ENCODE measurements around the gene JADE2.
A peak's percentile ranks its signal among the peaks of the same experiment; 100 is the strongest.
"Not testable (repeated sequence)": the region's sequence is repeated elsewhere in the genome, so short reads cannot be mapped to it uniquely, and the experiment has no call there.

The JADE2 gene

DNA sequence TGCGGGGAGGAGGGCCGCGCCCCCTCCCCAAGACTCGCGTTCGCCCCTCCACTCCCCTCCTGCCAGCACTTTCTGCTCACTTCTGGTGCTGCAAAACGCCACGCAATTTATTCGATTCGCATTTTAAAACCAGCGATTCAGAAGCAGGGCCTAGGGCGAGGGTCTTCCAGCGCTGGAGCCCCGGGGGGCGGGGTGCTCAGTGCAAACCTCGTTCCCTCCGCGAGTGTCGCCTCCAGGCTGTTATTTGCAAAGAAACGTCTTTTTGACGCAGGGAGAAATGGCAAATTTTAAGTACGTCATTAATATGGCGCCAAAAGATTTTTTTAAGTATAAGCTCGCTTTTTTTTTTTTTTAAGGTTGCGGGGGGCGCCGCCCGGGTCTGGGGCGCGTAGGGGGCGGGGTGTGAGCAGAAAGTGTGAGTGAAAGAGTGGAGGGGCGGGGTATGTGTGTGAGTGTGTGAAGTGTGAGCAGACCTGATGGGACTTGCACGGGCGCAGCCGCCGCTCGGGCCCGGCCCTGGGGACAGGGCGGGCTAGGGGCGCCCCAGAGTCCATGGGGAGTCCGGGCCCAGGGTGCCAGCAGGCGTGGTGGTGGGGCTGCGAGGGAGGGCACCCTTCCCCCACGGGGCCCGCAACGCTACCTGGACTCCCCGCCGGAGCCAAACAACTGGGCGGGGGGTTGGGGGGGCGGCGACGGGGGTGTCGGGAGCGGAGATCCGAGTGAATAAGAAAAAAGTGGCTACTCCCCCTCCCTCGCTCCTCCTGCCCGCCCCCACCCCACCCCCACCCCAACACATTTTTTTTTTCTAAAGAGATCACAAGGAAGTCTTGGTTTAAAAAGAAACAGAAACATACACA, at the start of gene JADE2:
Gene JADE2, plus strand, starts transcription at position 845 of the 857 bp plus-strand sequence. CDS start 10,188 bp downstream, outside the sequence.
- peak within 1 kb of the TSS; percentile 95 for H2AFZ ChIP-seq (ENCODE audit: low read depth, low read length)
- H3K27me3 ChIP-seq (ENCODE audit: insufficient read depth, low read length) = peaks cover 41% of the 10 kb centered on the region
- H3K4me3 ChIP-seq (ENCODE audit: low read length) = peak within 1 kb of the TSS; percentile 62
- H3K9me3 ChIP-seq (ENCODE audit: low read length) = no peaks in the 10 kb centered on the region
- H3K4me1 ChIP-seq (ENCODE audit: insufficient read depth, low read length) = peaks cover 18% of the 10 kb centered on the region
- H3K36me3 ChIP-seq (ENCODE audit: insufficient read depth, low read length) = no peaks in the 10 kb centered on the region

DNA sequence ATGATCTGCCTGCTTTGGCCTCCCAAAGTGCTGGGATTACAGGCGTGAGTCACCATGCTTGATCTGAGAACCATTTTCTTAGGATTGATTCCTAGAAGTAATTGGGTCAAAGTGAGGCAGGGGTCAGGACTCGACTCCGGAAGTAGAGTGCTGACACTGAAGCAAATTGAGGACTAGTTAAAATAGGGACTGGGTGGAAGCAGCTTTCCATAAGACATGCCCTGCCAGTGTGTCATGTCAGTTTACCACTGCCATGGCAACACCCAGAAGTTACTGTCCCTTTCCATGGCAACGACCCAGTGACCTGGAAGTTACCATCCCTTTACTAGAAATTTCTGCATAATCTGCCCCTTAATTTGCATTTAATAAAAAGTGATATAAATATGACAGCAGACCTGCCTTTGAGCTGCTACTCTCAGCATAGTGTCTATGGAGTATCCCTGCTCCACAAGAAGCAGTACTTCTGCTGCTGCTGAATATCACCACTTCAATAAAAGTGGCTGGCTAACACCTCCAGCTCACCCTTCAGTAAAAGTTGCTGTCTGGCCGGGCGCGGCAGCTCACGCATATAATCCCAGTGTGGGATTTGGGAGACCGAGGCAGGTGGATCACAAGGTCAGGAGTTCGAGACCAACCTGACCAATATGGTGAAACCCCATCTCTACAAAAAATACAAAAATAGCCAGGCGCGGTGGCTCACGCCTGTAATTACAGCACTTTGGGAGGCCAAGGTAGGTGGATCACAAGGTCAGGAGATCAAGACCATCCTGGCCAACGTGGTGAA, 47.8 kb upstream of the JADE2 start:
- Histone ChIP-seq H3K27me3 (ENCODE audit: insufficient read depth, low read length) (no peaks in the 10 kb centered on the region), H3K36me3 (ENCODE audit: insufficient read depth, low read length) (no peaks in the 10 kb centered on the region), H2AFZ (ENCODE audit: low read depth, low read length) (no peak overlapping the region), H3K4me1 (ENCODE audit: insufficient read depth, low read length) (no peaks in the 10 kb centered on the region), H3K9me3 (ENCODE audit: low read length) (no peaks in the 10 kb centered on the region), H3K4me3 (ENCODE audit: low read length) (no peak overlapping the region)

DNA sequence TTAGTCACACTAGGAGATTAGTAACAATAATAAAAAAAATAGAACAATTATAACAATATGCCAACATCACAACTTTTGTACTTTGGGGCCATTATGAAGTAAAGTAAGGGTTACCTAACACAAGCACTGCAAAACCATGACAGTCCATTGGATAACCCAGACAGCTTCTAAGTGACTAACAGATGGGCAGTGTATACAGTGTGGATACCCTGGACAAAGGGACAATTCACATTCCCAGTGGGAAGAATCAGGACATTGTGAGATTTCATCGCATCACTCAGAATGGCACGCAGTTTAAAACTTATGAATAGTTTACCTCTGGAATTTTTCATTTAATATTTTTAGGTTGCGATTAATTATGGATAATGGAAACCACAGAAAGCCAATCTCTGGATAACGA, 45.6 kb upstream of the JADE2 start:
- Histone ChIP-seq H3K27me3 (ENCODE audit: insufficient read depth, low read length) (no peaks in the 10 kb centered on the region), H3K4me1 (ENCODE audit: insufficient read depth, low read length) (no peaks in the 10 kb centered on the region), H3K9me3 (ENCODE audit: low read length) (no peaks in the 10 kb centered on the region), H3K4me3 (ENCODE audit: low read length) (no peak overlapping the region), H3K36me3 (ENCODE audit: insufficient read depth, low read length) (no peaks in the 10 kb centered on the region), H2AFZ (ENCODE audit: low read depth, low read length) (no peak overlapping the region)

DNA sequence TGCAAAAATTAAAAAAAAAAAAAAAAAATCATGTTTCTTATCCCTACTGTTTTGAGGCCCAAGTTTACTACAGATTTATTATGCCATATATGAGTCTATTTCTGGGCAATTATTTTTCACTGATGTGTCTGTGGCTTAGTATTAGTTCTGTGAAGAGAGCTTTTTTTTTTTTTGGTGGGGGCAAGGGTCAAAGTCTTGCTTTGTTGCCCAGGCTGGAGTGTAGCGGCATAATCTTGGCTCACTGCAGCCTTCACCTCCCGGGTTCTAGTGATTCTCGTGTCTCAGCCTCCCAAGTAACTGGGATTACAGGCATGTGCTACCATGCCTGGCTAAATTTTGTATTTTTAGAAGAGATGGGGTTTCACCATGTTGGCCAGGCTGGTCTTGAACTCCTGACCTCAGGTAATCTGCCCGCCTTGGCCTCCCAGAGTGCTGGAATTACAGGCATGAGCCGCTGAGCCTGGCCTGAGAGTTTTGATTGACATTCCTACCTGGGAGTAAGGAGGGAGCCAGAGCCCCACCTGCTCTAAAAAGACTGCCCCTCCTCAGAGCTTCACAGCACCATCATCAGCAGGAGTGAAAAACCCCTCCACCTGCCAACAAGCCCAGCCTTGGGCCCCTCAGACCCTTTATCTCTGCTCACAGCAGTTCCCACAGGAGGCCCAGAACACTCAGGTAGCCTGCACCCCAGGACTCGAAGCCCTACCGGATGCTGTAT, 36.1 kb upstream of the JADE2 start:
- H3K4me1 ChIP-seq (ENCODE audit: insufficient read depth, low read length) = no peaks in the 10 kb centered on the region
- no peaks in the 10 kb centered on the region for H3K9me3 ChIP-seq (ENCODE audit: low read length)
- no peak overlapping the region for H2AFZ ChIP-seq (ENCODE audit: low read depth, low read length)
- no peaks in the 10 kb centered on the region for H3K36me3 ChIP-seq (ENCODE audit: insufficient read depth, low read length)
- no peak overlapping the region for H3K4me3 ChIP-seq (ENCODE audit: low read length)
- H3K27me3 ChIP-seq (ENCODE audit: insufficient read depth, low read length) = peaks cover 8% of the 10 kb centered on the region

DNA sequence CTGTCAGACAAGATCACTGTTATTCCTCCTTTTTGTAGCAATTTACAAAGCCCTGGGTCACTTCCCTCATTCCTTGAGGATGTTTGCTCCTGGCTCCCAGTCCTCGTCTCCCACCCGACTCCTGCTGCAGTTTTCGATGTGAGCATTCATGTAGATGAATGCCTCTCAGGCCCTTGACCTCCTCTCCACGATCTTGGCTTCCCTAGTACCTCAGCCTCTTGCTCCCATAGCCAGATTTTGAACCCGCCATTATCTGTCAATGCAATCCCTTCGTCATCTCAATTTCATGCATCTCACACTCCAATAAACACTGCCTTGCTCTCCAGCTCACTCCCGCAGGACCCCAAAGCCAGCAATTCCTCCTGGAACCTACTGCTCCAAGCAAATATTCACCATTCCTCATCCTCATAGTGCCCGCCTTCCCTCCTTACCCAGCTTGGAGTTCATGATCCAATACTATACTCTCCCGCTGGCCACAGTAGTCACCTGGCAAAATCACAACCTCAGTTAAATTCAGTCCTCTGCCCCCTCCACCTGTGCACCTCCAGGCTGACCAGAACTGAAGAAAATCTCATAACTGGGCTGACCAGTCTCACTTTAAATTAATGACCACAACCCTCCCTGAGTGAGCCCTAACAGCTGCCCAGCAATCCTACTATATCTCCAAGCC, 35.1 kb upstream of the JADE2 start:
- no peak overlapping the region for H2AFZ ChIP-seq (ENCODE audit: low read depth, low read length)
- H3K36me3 ChIP-seq (ENCODE audit: insufficient read depth, low read length) = no peaks in the 10 kb centered on the region
- H3K9me3 ChIP-seq (ENCODE audit: low read length) = no peaks in the 10 kb centered on the region
- H3K4me3 ChIP-seq (ENCODE audit: low read length) = no peak overlapping the region
- no peaks in the 10 kb centered on the region for H3K4me1 ChIP-seq (ENCODE audit: insufficient read depth, low read length)
- peaks cover 8% of the 10 kb centered on the region for H3K27me3 ChIP-seq (ENCODE audit: insufficient read depth, low read length)

DNA sequence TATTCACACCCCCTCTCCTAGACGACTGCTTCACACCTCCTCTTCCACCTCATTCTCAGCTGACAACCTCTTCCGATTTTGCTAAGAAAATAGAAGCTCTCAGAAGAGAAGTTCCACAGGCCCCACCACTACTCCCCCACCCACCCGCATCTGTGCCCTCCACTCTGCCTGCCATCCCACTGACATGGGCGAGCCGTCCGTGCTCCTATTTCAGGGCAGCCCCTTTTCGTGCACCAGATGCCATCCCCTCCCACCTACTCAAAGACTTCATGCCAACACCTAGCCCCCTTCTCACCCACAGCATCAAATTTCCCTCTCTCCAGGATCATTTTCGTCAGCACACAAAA, 34.6 kb upstream of the JADE2 start:
- Histone ChIP-seq H3K27me3 (ENCODE audit: insufficient read depth, low read length) (peaks cover 8% of the 10 kb centered on the region), H2AFZ (ENCODE audit: low read depth, low read length) (no peak overlapping the region), H3K36me3 (ENCODE audit: insufficient read depth, low read length) (no peaks in the 10 kb centered on the region), H3K9me3 (ENCODE audit: low read length) (no peaks in the 10 kb centered on the region), H3K4me1 (ENCODE audit: insufficient read depth, low read length) (no peaks in the 10 kb centered on the region), H3K4me3 (ENCODE audit: low read length) (no peak overlapping the region)

DNA sequence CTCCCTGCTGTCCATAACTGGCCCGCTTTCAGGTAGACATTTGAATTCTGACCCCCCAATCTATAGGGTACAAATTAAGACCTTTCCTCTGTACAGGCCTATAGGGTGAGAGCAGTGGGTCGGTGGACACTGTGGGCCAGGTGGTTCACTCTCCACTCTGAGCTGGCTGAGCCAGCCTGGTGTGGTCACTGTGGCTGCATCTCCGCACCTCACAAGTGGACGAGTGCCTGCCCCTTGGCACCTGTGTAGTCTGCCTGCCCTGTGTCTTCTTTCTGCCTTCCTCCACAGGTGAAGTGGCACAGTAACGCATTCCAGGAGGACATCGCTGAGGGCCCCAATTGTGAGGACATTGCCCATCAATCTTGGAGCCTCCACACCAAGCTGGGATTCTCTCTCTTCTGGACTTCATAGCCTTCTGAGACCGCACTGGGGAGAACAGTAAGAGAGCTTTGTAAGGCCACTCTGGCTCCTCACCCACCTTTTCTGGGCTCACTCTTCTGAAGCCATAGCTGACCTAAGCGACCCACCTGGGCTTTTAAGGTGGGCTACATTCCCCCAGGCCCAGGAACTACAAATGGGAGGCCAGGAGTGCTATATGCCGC, 33.5 kb upstream of the JADE2 start:
- Histone ChIP-seq H3K4me3 (ENCODE audit: low read length) (no peak overlapping the region), H2AFZ (ENCODE audit: low read depth, low read length) (no peak overlapping the region), H3K36me3 (ENCODE audit: insufficient read depth, low read length) (no peaks in the 10 kb centered on the region), H3K27me3 (ENCODE audit: insufficient read depth, low read length) (peaks cover 6% of the 10 kb centered on the region), H3K9me3 (ENCODE audit: low read length) (no peaks in the 10 kb centered on the region), H3K4me1 (ENCODE audit: insufficient read depth, low read length) (no peaks in the 10 kb centered on the region)

DNA sequence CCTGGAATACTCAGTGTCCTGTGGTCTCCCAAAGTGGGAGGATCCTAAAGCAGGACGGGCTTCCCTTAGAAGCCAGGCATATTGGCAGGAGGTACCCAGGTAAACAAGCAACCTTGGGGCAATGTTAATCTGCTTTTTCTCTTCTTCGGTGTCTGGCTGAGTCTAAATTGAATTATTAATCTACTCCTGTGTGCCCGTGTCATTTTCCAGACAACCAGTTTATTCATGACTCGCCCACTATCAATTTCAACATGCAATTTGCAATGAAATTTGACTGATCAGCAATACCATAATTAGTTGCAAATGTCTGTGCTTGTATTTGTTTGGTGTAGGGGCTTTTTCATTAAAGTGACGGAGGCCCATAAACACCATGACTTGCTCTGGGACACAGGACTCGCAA, 32.9 kb upstream of the JADE2 start:
- Histone ChIP-seq H3K9me3 (ENCODE audit: low read length) (no peaks in the 10 kb centered on the region), H2AFZ (ENCODE audit: low read depth, low read length) (no peak overlapping the region), H3K4me1 (ENCODE audit: insufficient read depth, low read length) (no peaks in the 10 kb centered on the region), H3K27me3 (ENCODE audit: insufficient read depth, low read length) (peaks cover 6% of the 10 kb centered on the region), H3K4me3 (ENCODE audit: low read length) (no peak overlapping the region), H3K36me3 (ENCODE audit: insufficient read depth, low read length) (no peaks in the 10 kb centered on the region)

DNA sequence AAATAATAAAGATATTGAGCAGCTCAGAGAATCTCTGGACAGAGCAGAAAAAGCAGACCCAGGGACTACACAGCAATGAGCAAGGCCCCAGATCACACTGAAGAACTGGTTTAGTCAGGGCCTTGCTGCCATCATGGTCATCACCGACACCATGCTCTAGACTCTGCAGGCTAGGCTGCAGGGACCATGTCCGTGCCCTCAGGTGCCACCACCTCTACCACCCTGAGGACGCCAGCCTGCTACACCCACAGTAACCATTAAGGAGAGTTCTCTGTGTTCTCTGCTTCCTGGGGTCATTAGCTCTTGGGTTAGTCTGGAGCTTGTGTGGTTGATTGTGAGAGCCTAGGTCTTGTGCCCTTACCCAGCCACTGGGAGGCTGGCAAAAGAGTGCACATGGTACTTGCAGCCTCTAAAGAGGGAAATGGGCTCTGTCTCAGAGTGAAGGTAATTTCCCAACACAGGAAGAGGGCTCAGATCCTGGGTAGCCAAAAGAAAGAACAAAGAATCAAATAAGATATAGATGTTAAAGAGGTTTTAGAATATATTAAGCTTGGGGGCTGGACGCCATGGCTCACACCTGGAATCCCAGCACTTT, 31.9 kb upstream of the JADE2 start:
- no peak overlapping the region for H2AFZ ChIP-seq (ENCODE audit: low read depth, low read length)
- no peaks in the 10 kb centered on the region for H3K9me3 ChIP-seq (ENCODE audit: low read length)
- H3K4me3 ChIP-seq (ENCODE audit: low read length) = no peak overlapping the region
- H3K36me3 ChIP-seq (ENCODE audit: insufficient read depth, low read length) = no peaks in the 10 kb centered on the region
- no peaks in the 10 kb centered on the region for H3K4me1 ChIP-seq (ENCODE audit: insufficient read depth, low read length)
- peaks cover 6% of the 10 kb centered on the region for H3K27me3 ChIP-seq (ENCODE audit: insufficient read depth, low read length)

DNA sequence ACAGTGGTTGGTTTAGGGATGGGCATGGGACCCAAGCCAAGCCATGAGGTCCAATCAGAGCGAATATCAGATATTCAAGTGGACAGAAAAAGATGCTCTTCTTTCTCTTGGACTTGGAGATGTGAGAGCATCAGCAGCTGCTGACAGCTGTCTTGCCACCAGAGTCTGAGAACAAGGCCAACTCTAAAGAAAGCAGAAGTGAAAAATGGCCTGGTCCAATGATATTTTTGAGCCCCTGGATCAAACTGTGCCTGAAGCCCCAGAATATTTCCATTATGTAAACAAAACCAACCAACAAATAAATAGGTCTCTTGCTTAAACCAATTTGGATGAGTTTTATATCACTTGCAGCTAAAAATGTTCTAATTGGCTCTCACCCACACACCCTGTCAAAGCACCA, 30.7 kb upstream of the JADE2 start:
- Histone ChIP-seq H2AFZ (ENCODE audit: low read depth, low read length) (no peak overlapping the region), H3K36me3 (ENCODE audit: insufficient read depth, low read length) (no peaks in the 10 kb centered on the region), H3K4me3 (ENCODE audit: low read length) (no peak overlapping the region), H3K9me3 (ENCODE audit: low read length) (no peaks in the 10 kb centered on the region), H3K27me3 (ENCODE audit: insufficient read depth, low read length) (peaks cover 6% of the 10 kb centered on the region), H3K4me1 (ENCODE audit: insufficient read depth, low read length) (no peaks in the 10 kb centered on the region)

DNA sequence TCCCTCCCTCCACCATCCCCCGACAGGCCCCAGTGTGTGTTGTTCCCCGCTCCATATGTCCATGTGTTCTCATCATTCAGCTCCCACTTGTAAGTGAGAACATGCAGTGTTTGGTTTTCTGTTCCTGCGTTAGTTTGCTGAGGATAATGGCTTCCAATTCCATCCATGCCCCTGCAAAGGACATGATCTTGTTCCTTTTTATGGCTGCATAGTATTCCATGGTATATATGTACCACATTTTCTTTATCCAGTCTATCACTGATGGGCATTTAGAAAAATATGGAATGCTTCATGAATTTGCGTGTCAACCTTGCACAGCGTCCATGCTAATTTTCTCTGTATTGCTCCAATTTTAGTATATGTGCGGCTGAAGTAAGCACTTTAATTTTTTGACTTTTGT, 25.6 kb upstream of the JADE2 start:
- not testable (repeated sequence) for H3K27me3 ChIP-seq (ENCODE audit: insufficient read depth, low read length); H3K9me3 ChIP-seq (ENCODE audit: low read length); H3K4me3 ChIP-seq (ENCODE audit: low read length); H2AFZ ChIP-seq (ENCODE audit: low read depth, low read length); H3K36me3 ChIP-seq (ENCODE audit: insufficient read depth, low read length); H3K4me1 ChIP-seq (ENCODE audit: insufficient read depth, low read length)

DNA sequence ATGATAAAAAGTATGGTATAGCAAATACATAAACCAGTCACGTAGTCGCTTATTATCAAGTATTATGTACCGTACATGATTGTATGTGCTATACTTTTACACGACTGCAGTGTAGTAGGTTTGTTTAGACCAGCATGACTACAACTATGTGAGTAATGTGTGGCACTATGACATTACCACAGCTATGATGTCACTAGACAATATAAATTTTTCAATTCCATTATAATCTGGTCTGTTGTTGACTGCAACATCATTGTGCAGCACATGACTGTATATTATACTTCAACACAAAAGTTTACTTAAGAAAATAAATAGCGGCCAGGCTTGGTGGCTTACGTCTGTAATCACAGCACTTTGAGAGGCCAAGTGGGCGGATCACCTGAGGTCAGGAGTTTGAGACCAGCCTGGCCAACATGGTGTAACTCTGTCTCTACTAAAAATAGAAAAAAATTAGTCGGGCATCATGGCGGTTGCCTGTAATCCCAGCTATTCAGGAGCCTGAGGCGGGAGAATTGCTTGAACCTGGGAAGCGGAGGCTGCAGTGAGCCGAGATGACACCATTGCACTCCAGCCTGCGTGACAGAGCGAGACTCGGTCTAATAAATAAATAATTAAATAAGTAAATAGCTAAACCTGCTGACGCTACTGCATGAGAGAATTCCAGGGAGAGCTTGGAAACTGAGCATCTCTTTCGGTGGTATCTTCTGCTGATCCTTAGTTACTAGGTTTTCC, 24.6 kb upstream of the JADE2 start:
- Histone ChIP-seq H3K36me3 (ENCODE audit: insufficient read depth, low read length) (no peaks in the 10 kb centered on the region), H2AFZ (ENCODE audit: low read depth, low read length) (no peak overlapping the region), H3K9me3 (ENCODE audit: low read length) (no peaks in the 10 kb centered on the region), H3K27me3 (ENCODE audit: insufficient read depth, low read length) (no peaks in the 10 kb centered on the region), H3K4me3 (ENCODE audit: low read length) (no peak overlapping the region), H3K4me1 (ENCODE audit: insufficient read depth, low read length) (no peaks in the 10 kb centered on the region)

All from neuron (in vitro differentiated cells).